LNCaP clone FGC (cell line): ENCODE measurements around the gene HYAL4.
"Not testable (repeated sequence)": the region's sequence is repeated elsewhere in the genome, so short reads cannot be mapped to it uniquely, and the experiment has no call there.

Experiments used
- DNase-seq: peaks from one replicate; pipeline ENCODE4 v3.0.0-alpha.2; 2011; ENCODE audit warnings: low read depth
- H3K4me3 ChIP-seq: 2 replicates; pipeline ENCODE4 v1.5.1; 2011; ENCODE audit warnings: mild to moderate bottlenecking, low read depth, low read length, control low read depth
- TF ChIP-seq, protein P1 (sequence below): IDR thresholded peaks from 2 replicates; pipeline ENCODE4 v1.5.1; 2012; ENCODE audit warnings: mild to moderate bottlenecking; ENCODE audit not compliant: control insufficient read depth, insufficient read depth; ENCODE audit errors: extremely low read depth

HYAL4 gene

DNA sequence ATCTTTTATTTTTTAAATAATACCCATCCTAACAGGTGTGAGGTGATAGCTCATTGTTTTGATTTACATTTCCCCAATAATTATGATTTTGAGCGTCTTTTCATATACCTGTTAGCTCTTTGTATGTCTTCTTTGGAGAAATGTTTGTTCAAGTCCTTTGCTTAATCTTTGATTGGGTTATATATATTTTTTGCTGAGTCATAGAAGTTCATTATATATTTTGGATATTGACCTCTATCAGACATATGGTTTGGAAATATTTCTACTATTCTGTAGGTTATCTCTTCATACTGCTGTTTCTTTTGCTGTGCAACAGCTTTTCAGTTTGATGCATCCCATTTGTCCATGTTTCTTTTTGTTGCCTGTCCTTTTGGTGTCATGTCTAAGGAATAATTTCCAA is 23.6 kb upstream of the HYAL4 start:
- no peak overlapping the region for H3K4me3 ChIP-seq
- DNase-seq, result no peak
- TF ChIP-seq, protein P1, sequence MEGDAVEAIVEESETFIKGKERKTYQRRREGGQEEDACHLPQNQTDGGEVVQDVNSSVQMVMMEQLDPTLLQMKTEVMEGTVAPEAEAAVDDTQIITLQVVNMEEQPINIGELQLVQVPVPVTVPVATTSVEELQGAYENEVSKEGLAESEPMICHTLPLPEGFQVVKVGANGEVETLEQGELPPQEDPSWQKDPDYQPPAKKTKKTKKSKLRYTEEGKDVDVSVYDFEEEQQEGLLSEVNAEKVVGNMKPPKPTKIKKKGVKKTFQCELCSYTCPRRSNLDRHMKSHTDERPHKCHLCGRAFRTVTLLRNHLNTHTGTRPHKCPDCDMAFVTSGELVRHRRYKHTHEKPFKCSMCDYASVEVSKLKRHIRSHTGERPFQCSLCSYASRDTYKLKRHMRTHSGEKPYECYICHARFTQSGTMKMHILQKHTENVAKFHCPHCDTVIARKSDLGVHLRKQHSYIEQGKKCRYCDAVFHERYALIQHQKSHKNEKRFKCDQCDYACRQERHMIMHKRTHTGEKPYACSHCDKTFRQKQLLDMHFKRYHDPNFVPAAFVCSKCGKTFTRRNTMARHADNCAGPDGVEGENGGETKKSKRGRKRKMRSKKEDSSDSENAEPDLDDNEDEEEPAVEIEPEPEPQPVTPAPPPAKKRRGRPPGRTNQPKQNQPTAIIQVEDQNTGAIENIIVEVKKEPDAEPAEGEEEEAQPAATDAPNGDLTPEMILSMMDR, result no peak

DNA sequence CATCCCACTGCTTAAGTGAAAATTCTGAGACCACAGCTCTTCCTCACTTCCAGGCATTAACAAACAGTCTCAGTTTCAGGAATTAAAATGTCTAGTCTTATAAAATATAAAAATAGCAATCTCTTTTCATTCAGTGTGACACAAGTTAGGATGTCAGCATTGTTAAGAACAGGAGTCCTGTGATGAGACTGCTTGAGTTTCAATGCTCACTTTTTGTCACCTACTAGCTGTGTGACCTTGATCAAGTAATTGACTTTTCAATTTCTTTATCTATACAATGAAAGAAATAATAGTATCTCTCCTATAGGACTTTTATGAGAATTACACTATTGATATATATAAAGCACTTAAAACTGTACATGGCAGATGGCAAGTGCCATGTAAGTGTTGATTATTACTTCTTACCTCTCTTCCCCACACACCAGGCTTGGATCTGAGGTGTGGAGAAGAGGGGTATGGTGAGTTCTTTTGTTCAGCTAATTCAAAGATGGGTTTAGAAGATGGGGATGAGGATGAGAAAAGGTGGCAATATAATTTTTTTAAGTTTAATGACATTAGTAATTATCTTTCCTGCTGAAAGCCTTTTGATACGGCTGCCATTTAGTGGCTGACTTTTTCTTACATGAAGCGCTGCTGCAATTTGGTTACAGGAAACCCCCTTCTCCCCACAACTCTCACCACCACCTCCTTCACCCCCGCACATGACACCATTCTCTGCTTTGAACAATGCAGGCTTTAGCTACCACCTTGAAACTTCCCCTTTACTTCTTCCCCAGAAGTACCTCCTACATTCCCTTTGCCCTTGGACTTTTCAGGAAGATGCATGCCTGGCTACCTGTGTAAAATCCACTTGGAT is 20.8 kb upstream of the HYAL4 start:
- DNase-seq, result no peak
- no peak overlapping the region for H3K4me3 ChIP-seq
- TF ChIP-seq, protein P1, result no peak

DNA sequence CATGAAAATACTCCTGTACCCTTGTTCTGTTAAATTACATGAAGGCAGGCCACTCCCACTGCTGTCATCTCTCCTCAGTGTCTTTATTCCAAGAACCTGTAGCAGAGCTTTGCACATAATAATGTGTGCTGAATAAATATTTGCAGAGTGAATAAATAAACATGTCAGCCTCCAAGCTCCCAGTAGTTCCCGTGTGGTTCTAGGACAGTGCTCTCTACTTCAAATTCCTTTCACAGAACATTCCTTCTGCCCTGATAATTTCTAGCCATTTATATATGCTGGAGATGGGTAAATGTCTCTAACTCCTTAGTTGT is 20.3 kb upstream of the HYAL4 start:
- no peak overlapping the region for H3K4me3 ChIP-seq
- TF ChIP-seq, protein P1, result no peak
- DNase-seq, result peak; percentile 86

DNA sequence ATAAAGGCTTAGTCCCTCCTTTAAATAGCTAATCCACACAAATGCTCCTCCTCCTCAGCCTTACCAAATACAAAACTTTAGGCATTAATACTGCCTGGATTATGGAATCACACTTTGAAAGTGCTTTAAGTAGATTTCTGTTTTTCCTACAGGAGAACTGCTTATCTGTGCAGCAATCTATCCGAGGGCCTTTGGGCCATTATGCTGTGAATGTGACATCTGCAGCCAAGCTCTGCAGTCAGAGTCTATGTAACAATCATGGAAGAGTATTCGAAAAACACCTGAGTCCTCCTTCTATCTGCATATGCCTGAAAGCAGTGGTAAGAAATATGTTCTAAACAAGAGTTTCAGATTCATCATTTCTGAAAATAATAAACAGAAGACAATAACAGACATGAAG is 16.2 kb upstream of the HYAL4 start:
- H3K4me3 ChIP-seq, result no peak overlapping the region
- TF ChIP-seq, protein P1, result no peak
- DNase-seq, result no peak

DNA sequence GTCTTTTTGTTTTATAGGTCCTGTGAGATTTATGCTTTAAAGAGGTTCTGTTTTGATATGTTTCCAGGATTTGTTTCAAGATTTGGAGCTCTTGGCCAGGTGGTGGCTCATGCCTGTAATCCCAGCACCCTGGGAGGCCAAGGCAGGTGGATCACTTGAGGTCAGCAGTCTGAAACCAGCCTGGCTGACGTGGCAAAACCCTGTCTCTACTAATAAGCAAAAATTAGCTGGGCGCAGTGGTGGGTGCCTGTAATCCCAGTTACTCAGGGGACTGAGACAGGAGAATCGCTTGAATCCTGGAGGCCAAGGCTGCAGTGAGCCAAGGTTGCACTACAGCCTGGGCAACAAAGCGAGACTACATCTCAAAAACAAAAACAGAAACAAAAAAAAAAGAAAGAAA is 8.3 kb upstream of the HYAL4 start:
- TF ChIP-seq, protein P1, result no peak
- DNase-seq, result no peak
- no peak overlapping the region for H3K4me3 ChIP-seq

DNA sequence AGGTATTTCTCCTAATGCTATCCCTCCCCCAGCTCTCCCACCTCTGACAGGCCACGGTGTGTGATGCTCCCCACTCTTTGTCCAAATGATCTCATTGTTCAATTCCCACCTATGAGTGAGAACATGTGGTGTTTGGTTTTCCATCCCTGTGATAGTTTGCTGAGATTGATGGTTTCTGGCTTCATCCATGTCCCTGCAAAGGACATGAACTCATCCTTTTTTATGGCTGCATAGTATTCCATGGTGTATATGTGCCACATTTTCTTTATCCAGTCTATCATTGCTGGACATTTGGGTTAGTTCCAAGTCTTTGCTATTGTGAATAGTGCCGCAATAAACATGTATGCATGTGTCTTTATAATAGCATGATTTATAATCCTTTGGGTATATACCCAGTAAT is 5.9 kb upstream of the HYAL4 start:
- not testable (repeated sequence) for H3K4me3 ChIP-seq, DNase-seq

DNA sequence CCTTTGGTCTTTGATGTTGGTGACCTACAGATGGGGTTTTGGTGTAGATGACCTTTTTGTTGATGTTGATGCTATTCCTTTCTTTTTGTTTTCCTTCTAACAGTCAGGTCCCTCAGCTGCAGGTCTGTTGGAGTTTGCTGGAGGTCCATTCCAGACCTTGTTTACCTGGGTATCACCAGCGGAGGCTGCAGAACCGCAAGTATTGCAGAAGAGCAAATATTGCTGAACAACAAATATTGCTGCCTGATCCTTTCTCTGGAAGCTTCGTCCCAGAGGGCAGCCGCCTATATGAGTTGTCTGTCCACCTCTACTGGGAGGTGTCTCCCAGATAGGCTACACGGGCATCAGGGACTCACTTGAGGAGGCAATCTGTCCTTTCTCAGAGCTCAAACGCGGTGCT is 827 bp upstream of the HYAL4 start:
- DNase-seq, result peak; percentile 15
- H3K4me3 ChIP-seq, result not testable (repeated sequence)

DNA sequence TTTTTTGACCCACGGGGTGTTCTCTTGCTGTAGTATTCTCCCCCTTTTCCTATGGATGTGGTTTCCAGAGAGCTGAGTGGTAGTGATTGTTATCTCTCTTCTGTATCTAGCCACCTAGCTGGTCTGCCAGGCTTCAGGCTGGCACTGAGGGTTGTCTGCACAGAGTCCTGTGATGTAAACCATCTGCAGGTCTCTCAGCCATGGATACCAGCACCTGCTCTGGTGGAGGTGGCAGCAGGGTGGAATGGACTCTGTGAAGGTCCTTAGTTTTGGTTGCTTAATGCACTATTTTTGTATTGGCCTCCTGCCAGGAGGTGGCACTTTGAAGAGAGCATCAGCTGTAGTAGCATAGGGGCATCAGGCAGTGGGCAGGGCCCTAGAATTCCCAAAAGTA is 851 bp downstream of the HYAL4 start:
- no peak for DNase-seq
- TF ChIP-seq, protein P1, result no peak

More for the DNA sequence above, 851 bp downstream of the HYAL4 start:
- no peak overlapping the region for H3K4me3 ChIP-seq
